Stimulated activated CD4-positive, alpha-beta T cell treated with anti-CD3 and anti-CD28 coated beads, Interleukin-15, amount 100 ng/mL, for 24 hours (primary cell): Measurements from ENCODE around the gene SOS1.
"Not testable (repeated sequence)": the region's sequence is repeated elsewhere in the genome, so short reads cannot be mapped to it uniquely, and the experiment has no call there.

Source experiments
- DNase-seq: peaks from one replicate; pipeline ENCODE4 v3.0.0-alpha.2; 2020

The SOS1 gene

DNA sequence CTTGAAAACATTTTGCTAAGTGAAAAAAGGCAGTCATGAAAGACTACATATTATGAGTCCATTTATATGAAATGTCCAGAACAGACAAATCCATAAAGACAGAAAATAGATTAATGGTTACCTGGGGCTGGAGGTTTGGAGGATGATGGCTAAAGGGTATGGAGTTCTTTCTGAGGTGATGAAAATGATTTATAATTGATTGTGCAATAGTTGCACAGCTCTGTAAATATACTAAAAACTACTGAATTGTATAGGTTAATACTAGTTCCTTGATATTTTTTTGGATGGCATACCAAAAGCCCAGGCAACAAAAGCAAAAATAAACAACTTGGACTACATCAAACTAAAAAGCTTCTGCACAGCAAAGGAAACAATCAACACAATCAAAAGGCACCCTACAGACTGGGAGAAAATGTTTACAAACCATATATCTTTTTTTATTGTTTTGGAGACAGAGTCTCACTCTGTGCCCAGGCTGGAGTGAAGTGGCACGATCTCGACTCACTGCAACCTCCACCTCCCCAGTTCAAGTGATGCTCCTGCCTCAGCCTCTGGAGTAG is 21.5 kb downstream of the SOS1 start:
- no peak for DNase-seq

DNA sequence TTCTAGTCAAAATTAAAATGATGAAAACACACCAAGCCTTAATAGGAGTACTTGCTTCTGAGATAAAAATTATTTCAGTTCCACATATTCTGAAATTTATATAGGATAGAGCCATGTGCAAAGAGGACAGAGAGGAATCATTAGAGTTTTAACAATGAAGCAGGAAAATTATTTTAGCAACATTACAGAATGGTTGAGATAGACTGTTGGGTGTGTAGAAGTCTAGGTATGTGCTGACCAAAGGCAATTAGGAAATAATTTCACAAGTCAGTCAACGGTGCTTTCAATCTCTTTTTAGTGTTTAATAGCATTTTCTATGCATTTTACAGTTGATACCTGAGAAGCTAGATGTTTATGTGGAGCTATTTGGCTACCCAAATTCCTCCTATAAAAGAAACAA is 25.2 kb downstream of the SOS1 start:
- DNase-seq = no peak

- no peak for DNase-seq
Observed at GRCh38 chr2:39094717-39095363, 26.0 kb downstream of the SOS1 start.

DNA sequence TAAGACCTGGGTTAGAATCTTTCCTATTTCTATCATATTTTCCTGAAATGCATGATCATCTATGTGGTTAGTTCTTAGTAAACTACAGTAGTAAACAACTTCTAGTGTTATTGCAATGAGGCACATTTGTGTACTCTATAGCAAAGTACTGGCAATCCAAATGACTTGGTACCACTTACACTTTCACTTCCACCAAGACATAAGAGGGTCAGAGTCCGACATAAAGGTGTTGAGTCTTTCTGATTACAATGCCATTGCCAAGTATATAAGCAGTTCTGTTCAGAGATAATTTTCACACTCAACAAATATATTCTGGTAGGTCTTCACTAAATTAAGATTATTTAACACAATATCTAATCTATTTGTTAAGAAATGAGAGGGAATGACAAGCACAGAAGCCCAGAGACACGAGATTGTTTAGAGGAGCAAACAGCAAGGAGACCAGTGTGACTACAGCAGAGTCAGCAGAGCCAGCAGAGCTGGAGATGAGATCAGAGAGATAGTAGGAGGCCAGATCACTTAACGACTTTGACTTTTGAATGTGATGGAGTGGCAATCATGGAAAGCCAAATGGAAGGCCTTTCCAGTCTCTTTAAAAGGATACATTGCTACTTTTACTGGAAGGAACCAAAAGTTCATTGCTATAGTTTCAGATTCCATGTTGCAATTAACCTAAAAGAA is 27.5 kb downstream of the SOS1 start:
- DNase-seq = no peak

DNA sequence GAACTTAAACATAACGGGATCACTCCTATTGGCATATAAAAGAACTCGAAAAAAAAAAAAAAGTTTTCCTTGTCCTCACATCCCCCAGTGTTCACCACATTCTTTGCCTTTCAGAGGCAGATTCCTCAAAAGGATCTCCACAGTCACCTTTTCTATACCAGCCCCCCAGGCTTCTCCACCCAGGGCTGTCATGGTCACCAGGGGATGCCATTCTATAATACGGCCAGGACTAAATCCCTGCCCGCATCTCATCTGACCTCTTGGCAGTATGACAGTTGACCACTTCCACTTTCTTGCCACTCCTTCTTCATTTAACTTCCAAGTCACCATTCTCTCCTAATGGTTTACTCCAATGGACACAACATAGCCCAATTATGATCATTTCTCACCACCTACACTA is 29.3 kb downstream of the SOS1 start:
- DNase-seq = no peak

GRCh38 chr2:39091063-39091462 is 29.8 kb downstream of the SOS1 start:
- DNase-seq = no peak

- DNase-seq = no peak
Observed at GRCh38 chr2:39080152-39080551, 40.7 kb downstream of the SOS1 start.

GRCh38 chr2:39069890-39070465 is 50.9 kb downstream of the SOS1 start:
- no peak for DNase-seq

DNA sequence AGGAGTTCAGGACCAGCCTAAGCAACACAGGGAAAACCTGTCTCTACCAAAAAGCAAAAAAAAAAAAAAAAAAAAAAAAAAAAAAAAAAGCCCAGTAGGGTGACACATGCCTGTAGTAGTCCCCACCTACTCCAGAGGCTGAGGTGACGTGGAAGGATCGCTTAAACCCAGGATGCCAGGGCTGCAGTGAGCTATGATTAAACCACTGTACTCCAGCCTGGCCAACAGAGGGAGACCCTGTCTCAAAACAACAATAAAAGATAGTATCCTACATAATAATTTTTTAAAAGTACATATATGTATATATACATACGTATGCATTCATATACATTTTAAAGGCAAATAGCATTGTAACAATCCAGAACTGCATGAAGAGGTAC is 51.7 kb downstream of the SOS1 start:
- DNase-seq = peak; percentile 32

DNA sequence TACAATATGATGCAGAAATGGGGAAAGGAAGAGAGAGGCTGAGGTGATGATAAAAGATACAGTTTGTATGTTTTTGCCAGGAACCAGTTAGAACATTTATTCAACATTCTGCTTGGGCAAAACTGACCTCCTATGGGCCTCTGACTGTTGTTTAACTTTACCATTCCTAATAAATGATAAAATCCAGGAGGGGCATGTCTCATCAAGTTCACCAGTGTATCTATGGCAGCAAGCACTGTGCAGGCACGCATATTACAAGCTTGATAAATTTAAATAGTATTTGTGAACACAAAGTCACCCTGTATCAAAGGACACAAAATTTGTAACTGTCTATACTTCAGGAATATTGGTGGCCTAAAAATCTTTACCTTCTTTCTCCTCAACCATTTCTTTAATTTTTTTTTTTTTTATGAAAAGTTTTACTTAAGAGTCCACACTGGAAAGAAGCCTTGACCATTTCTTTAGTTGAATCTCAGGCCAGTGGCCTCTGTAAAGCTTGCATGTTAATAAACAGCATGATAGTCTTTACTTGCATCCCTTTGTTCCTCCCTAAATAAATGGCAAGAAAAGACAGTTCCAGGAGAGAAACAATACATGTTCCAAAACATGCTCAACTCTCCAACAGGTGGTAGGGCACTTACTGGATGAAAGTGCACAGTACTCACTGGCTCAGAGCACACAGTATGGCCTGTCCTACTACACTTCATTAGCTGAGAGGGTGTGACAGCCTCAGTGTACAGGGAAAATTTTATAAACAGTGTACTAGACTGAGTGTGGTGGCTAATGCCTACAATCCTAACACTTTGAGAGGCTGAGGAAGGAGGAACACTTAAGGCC is 52.3 kb downstream of the SOS1 start:
- no peak for DNase-seq

GRCh38 chr2:39065616-39066015 is 55.2 kb downstream of the SOS1 start:
- DNase-seq = no peak

DNA sequence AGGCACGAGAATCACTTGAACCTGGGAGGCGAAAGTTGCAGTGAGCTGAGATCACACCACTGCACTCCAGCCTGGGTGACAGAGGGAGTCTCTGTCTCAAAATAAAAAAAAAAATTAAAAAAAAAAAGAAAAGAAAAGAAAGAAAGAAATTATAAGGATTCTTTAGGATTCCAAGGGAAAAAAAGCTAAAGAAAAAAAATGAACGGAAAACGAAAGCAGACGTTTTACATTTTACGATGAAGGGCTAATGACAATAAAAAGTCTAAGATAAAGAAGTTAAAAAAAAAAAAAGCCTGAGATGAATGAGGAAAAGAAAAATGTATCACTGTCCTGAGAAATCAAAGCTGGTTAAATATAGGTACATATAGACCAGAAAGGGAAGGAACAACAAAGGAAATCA is 58.5 kb downstream of the SOS1 start:
- DNase-seq = no peak

DNA sequence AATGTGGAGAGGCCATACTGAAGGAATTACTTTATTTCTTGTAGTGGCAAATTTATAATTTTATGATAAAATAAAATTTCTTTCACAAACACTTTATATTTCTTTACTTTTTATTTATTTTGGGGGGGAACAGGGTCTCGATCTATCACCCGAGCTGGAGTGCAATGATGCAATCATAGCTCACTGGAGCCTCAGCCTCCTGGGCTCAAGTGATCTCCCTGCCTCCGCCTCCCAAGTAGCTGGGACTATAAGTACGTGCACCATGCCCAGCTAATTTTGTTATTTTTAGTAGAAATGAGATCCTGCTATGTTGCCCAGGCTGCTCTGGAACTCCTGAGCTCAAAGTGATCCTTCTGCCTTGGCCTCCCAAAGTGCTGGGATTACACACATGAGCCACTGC is 59.6 kb downstream of the SOS1 start:
- DNase-seq = no peak

- DNase-seq = no peak
Observed at GRCh38 chr2:39059366-39059952, 61.4 kb downstream of the SOS1 start.

DNA sequence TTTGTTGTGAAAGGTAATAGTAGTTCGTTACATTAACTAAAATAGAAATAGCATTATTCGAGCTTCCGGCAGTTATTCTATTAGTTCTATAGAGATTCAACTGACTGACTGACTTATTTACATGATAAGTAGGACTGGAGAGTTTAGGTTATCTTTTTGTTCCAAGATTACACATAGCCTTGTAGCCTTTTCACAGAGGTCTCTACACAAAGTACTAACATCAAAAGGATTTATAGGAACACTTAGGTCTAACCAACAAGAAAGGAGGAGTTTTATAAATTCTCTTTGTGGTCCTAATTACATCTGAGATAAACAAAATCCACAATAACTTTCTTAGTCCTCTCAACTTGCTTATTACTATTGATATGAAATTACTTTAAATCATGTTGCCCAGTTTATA is 62.8 kb downstream of the SOS1 start:
- DNase-seq = no peak

DNA sequence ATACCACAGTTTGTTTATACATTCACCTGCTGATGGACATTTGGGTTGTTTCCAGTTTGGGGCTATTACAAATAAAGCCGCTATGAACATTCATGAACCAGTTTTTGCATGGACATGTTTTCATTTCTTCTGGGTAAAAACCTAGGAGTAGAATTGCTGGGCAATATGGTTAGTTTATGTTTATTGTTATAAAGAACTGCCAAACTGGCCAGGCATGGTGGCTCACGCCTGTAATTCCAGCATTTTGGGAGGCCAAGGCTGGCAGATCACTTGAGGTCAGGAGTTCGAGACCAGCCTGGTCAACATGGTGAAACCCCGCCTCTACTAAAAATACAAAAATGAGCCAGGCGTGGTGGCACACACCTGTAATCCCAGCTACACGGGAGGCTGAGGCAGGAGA is 68.2 kb downstream of the SOS1 start:
- DNase-seq = not testable (repeated sequence)

DNA sequence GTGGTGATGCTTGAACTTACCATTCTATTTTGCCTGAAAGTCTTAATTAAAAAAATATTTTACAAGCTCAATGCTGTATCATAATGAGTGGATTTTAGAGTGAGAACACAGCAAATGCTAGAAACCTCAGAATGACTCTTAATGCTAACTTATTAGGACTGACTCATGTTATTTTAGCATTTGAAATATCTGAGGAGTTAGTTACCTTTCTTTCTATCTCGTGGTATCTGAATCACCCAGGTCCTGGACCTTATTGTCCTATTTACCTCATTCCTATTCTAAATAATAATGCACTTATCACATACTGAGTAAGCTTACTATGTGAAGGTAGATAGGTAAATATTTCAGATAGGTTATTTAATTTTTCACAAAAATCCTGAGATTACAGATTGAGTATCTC is 70.7 kb downstream of the SOS1 start:
- DNase-seq = no peak

GRCh38 chr2:39039072-39039471 is 81.8 kb downstream of the SOS1 start:
- no peak for DNase-seq

GRCh38 chr2:39033980-39034379 is 86.9 kb downstream of the SOS1 start:
- DNase-seq = no peak

- no peak for DNase-seq
Observed at GRCh38 chr2:39027421-39027820, 93.4 kb downstream of the SOS1 start.

DNA sequence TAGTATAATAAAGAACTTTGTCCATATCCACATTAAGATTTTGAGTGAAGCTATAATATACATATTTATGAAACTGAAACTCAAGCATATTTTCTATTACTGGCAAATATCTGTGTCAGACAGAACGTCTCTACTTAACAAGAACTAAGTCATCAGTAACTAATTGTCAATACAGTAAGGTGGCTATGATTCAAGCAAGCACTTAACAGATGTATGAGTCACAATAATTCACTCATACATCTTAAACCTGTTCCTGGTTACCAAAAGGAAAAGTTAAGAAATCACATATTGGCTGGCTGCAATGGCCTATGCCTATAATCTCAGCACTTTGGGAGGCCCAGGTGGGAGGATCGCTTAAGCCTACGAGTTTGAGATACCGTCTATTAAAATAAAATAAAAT is 96.0 kb downstream of the SOS1 start:
- DNase-seq = no peak

- no peak for DNase-seq
Observed at GRCh38 chr2:39023649-39024048, 97.2 kb downstream of the SOS1 start.

- no peak for DNase-seq
Observed at GRCh38 chr2:39022642-39023235, 98.1 kb downstream of the SOS1 start.
